Uterus (tissue), 2 donors: ENCODE results near the gene EEF2K.

Experiments
- CTCF ChIP-seq, 4 experiments: fragments of 200-600 bp in 2 of 4; fragments of 450-650 bp in 2 of 4; sonication (generic) in 2 of 4; IDR thresholded peaks; one replicate each; pipeline ENCODE4 v1.5.1; 2016 to 2019; ENCODE audit warnings: antibody characterized with exemption in 4 of 4, mild to moderate bottlenecking in 2 of 4, moderate library complexity in 1 of 4
- POLR2A ChIP-seq, 2 donors: fragments of 450-650 bp; IDR thresholded peaks; one replicate each; pipeline ENCODE4 v1.6.1; 2016; ENCODE audit warnings: antibody characterized with exemption in 2 of 2, mild to moderate bottlenecking in 1 of 2, moderate library complexity in 1 of 2

DNA sequence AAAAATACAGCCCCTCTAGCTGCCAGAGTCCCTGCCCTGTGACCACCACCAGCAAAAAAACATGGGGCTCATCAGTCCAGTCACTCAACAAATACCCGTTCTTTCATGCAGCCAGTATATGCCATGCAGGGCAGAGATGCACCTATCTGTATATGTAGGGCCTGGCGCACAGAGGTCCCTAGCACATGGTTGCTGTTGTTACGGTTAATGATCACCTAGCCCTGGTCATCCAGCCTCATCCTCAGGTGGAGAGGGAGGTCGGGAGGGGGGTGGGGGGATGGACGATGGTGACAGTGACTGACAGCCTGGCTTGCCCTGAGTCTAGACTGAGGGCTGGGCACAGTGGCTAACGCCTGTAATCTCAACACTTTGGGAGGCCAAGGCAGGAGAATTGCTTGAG, 42.3 kb upstream of the EEF2K start:
- TF ChIP-seq CTCF (IDR thresholded peaks at IDR 0.05) (no peak), POLR2A (IDR thresholded peaks at IDR 0.05) (no peak)
